K562 (cell line): ENCODE measurements around the gene NR2F6. TPM values are rescaled to one million over a fixed set of nuclear protein-coding genes. Genes with fewer than 3 reads are reported as not detected.

Experiments
- ADNP ChIP-seq: fragments of 200-800 bp; sonication (Bioruptor generic); IDR thresholded peaks from 2 replicates; pipeline ENCODE4 v1.6.1; 2016; ENCODE audit warnings: missing genetic modification characterization, missing compliant biosample characterization
- CTBP1 ChIP-seq: fragments of 450-650 bp; IDR thresholded peaks from 2 replicates; pipeline ENCODE4 v1.6.1; 2016; ENCODE audit warnings: borderline replicate concordance
- EP300 ChIP-seq: IDR thresholded peaks from 2 replicates; pipeline ENCODE4 v1.6.1; 2012; ENCODE audit warnings: low read length, improper control_type of control experiment
- ETV5 ChIP-seq: sonication (generic); formaldehyde crosslinking; IDR thresholded peaks from 2 replicates; pipeline ENCODE4 v1.4.0; 2020; ENCODE audit warnings: low read depth, mild to moderate bottlenecking, missing genetic modification reagents
- IRF2 ChIP-seq: sonication (generic); formaldehyde crosslinking; IDR thresholded peaks from 2 replicates; pipeline ENCODE4 v1.8.1; 2022; ENCODE audit warnings: mild to moderate bottlenecking, missing genetic modification reagents
- MED1 ChIP-seq: sonication (generic); formaldehyde crosslinking; IDR thresholded peaks from 2 replicates; pipeline ENCODE4 v1.8.1; 2023; ENCODE audit warnings: missing genetic modification reagents, borderline replicate concordance
- NCOA1 ChIP-seq: fragments of 450-650 bp; IDR thresholded peaks from 2 replicates; pipeline ENCODE4 v1.6.1; 2016; ENCODE audit warnings: low read depth
- NFXL1 ChIP-seq: fragments of 450-650 bp; formaldehyde crosslinking; IDR thresholded peaks from 2 replicates; pipeline ENCODE4 v1.4.0; 2021; ENCODE audit warnings: mild to moderate bottlenecking
- NR2F6 ChIP-seq: fragments of 450-650 bp; formaldehyde crosslinking; IDR thresholded peaks from 2 replicates; pipeline ENCODE4 v1.4.0; 2020; ENCODE audit warnings: mild to moderate bottlenecking
- PCBP2 ChIP-seq: fragments of 200-400 bp; formaldehyde crosslinking; IDR thresholded peaks from 2 replicates; pipeline ENCODE4 v1.6.1; 2018; ENCODE audit warnings: low read length, low read depth, mild to moderate bottlenecking, moderate library complexity; ENCODE audit not compliant: poor library complexity, severe bottlenecking
- POLR3G ChIP-seq: IDR thresholded peaks from 2 replicates; pipeline ENCODE4 v1.6.1; 2011; ENCODE audit not compliant: insufficient read length, insufficient replicate concordance; ENCODE audit errors: extremely low read depth
- PTBP1 ChIP-seq: fragments of 200-400 bp; formaldehyde crosslinking; IDR thresholded peaks from 2 replicates; pipeline ENCODE4 v1.6.1; 2017; ENCODE audit warnings: low read depth, low read length
- SAFB ChIP-seq: fragments of 200-400 bp; formaldehyde crosslinking; IDR thresholded peaks from 2 replicates; pipeline ENCODE4 v1.6.1; 2017; ENCODE audit warnings: low read depth, low read length, borderline replicate concordance
- SMARCB1 ChIP-seq: IDR thresholded peaks from 2 replicates; pipeline ENCODE4 v1.6.1; 2011; ENCODE audit warnings: improper control_type of control experiment, low read depth; ENCODE audit not compliant: insufficient read length
- ZBTB8A ChIP-seq: fragments of 450-650 bp; IDR thresholded peaks from 2 replicates; pipeline ENCODE4 v1.6.1; 2018; ENCODE audit warnings: mild to moderate bottlenecking, moderate library complexity; ENCODE audit not compliant: partially characterized antibody
- polyA plus RNA-seq, 8 experiments: library from polyadenylated mRNA; depleted of rRNA in 4 of 8; stranded (reverse) in 5 of 8; unstranded in 3 of 8; fragments of >200 nt; fragmentation: Nextera tagmentation in 2 of 8; fragmentation: Illumina TruSeq in 1 of 8; extraction: Ambion mirVana in 2 of 8; extraction: Trizol in 1 of 8; gene quantifications; 2 replicates each; pipeline versions ENCODE4 v1.2.1 to v1.2.3, GENCODE V29; 2011 to 2014; ENCODE audit warnings: inconsistent platforms in 1 of 8, missing spikeins in 1 of 8
- total RNA-seq, 7 experiments: library from RNA; depleted of rRNA in 6 of 7; stranded (reverse); fragments of >200 nt in 6 of 7; fragmentation: Illumina TruSeq in 2 of 7; extraction: Trizol in 2 of 7; gene quantifications; 2 replicates each; pipeline versions ENCODE4 v1.2.1 to v1.2.3, GENCODE V29; 2011 to 2021; ENCODE audit warnings: low replicate concordance in 1 of 7
- TF ChIP-seq, protein P1 (sequence below): sonication (generic); formaldehyde crosslinking; IDR thresholded peaks from 2 replicates; pipeline ENCODE4 v1.8.1; 2023; ENCODE audit warnings: mild to moderate bottlenecking, missing genetic modification reagents, moderate library complexity
- TF ChIP-seq, protein P2 (sequence below), 2 experiments: IDR thresholded peaks; 2 replicates each; pipeline ENCODE4 v1.6.1; 2011; ENCODE audit warnings: borderline replicate concordance in 1 of 2, control low read depth in 1 of 2, low read depth in 1 of 2, low read length in 1 of 2, mild to moderate bottlenecking in 1 of 2, mixed read lengths in 1 of 2, moderate library complexity in 1 of 2; ENCODE audit not compliant: insufficient read depth in 1 of 2, insufficient read length in 1 of 2, poor library complexity in 1 of 2, severe bottlenecking in 1 of 2; ENCODE audit errors: extremely low read depth in 1 of 2
- TF ChIP-seq, protein P3 (sequence below): sonication (generic); IDR thresholded peaks from 2 replicates; pipeline ENCODE4 v1.6.1; 2016
- TF ChIP-seq, protein P4 (sequence below), 2 experiments: IDR thresholded peaks in 1 of 2; conservative IDR thresholded peaks in 1 of 2; 2 replicates each; pipeline ENCODE4 v1.6.1; 2016; ENCODE audit warnings: low read depth in 2 of 2, mild to moderate bottlenecking in 1 of 2, missing compliant biosample characterization in 1 of 2, missing genetic modification characterization in 1 of 2, moderate library complexity in 1 of 2
- TF ChIP-seq, protein P5 (sequence below): fragments of 450-650 bp; formaldehyde crosslinking; IDR thresholded peaks from 2 replicates; pipeline ENCODE4 v1.4.0; 2020; ENCODE audit warnings: mild to moderate bottlenecking

Gene NR2F6
- total and polyA plus RNA-seq, 9 of the 15 experiments (the other 6 are each of a cell fraction or from before 2014, with no cell fraction given) = 0.76 to 97.5 (median 18.8) TPM

DNA sequence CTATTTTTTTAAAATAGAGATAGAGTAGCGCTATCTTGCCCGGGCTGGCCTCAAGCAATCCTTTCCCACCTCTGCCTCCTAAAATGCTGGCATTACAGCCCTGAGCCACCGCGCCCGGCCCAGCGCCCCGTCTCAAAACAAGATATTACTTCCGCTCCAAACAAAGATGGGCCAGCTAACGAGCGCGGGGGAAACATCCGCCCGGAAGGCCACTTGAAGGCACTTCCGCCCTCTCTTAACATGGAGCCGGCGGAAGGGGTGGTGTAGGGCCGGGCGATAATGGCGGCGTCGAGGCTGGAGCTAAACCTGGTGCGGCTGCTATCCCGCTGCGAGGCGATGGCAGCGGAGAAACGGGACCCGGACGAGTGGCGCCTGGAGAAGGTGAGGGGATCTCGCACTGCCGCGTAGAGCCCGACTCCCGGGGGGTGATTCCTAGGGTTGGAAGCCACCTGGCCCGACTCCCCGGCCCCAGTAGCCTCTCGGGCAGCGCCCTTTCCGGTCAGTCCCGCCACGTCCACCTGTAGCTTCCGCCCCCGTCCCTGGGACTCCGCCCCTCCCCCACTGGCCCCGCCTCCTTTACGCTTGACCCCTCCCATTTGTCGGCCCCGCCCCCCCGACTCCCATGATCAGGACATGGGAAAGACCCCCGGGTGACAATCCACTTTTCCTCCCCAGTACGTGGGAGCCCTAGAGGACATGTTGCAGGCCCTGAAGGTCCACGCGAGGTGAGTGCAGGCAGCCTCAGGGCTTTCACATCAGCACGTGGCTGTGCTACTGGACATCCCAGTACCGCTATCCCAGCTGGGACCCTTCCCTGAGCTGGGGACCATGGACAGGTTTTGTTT is 30.4 kb downstream of the NR2F6 start, which contains the start of gene USE1 (continued):
- no peak for TF ChIP-seq ADNP (tag)
- TF ChIP-seq SAFB = no peak
- no peak for TF ChIP-seq NFXL1 (CRISPR knock-in tag)
- peak; percentile 92 for TF ChIP-seq NCOA1
- no peak for TF ChIP-seq MED1
- no peak for TF ChIP-seq PCBP2
- TF ChIP-seq, protein P1, sequence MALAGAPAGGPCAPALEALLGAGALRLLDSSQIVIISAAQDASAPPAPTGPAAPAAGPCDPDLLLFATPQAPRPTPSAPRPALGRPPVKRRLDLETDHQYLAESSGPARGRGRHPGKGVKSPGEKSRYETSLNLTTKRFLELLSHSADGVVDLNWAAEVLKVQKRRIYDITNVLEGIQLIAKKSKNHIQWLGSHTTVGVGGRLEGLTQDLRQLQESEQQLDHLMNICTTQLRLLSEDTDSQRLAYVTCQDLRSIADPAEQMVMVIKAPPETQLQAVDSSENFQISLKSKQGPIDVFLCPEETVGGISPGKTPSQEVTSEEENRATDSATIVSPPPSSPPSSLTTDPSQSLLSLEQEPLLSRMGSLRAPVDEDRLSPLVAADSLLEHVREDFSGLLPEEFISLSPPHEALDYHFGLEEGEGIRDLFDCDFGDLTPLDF = peak; percentile 73; the same call in 1 of the 2 replicates
- TF ChIP-seq POLR3G = no peak
- TF ChIP-seq, protein P2, sequence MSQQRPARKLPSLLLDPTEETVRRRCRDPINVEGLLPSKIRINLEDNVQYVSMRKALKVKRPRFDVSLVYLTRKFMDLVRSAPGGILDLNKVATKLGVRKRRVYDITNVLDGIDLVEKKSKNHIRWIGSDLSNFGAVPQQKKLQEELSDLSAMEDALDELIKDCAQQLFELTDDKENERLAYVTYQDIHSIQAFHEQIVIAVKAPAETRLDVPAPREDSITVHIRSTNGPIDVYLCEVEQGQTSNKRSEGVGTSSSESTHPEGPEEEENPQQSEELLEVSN (IDR thresholded peaks at IDR 0.05; ENCODE audit: borderline replicate concordance in 1 of 2, extremely low read depth in 1 of 2, insufficient read depth in 1 of 2, insufficient read length in 1 of 2, low read depth in 1 of 2, low read length in 1 of 2, poor library complexity in 1 of 2, severe bottlenecking in 1 of 2) = peak; percentile 38 to 68
- TF ChIP-seq PTBP1 = no peak
- TF ChIP-seq ETV5 (CRISPR knock-in tag) = peak; percentile 99
- no peak for TF ChIP-seq ZBTB8A
- no peak for TF ChIP-seq NR2F6 (CRISPR knock-in tag)
- TF ChIP-seq CTBP1 = peak; percentile 76
- TF ChIP-seq, protein P3, sequence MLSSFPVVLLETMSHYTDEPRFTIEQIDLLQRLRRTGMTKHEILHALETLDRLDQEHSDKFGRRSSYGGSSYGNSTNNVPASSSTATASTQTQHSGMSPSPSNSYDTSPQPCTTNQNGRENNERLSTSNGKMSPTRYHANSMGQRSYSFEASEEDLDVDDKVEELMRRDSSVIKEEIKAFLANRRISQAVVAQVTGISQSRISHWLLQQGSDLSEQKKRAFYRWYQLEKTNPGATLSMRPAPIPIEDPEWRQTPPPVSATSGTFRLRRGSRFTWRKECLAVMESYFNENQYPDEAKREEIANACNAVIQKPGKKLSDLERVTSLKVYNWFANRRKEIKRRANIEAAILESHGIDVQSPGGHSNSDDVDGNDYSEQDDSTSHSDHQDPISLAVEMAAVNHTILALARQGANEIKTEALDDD = no peak
- TF ChIP-seq, protein P4, sequence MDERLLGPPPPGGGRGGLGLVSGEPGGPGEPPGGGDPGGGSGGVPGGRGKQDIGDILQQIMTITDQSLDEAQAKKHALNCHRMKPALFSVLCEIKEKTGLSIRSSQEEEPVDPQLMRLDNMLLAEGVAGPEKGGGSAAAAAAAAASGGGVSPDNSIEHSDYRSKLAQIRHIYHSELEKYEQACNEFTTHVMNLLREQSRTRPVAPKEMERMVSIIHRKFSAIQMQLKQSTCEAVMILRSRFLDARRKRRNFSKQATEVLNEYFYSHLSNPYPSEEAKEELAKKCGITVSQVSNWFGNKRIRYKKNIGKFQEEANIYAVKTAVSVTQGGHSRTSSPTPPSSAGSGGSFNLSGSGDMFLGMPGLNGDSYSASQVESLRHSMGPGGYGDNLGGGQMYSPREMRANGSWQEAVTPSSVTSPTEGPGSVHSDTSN (CRISPR knock-in tag; IDR thresholded peaks at IDR 0.05; ENCODE audit: low read depth) = no peak
- TF ChIP-seq, protein P4 (tag; conservative IDR thresholded peaks at IDR 0.05; ENCODE audit: low read depth) = no peak
- no peak for TF ChIP-seq IRF2
- TF ChIP-seq, protein P5, sequence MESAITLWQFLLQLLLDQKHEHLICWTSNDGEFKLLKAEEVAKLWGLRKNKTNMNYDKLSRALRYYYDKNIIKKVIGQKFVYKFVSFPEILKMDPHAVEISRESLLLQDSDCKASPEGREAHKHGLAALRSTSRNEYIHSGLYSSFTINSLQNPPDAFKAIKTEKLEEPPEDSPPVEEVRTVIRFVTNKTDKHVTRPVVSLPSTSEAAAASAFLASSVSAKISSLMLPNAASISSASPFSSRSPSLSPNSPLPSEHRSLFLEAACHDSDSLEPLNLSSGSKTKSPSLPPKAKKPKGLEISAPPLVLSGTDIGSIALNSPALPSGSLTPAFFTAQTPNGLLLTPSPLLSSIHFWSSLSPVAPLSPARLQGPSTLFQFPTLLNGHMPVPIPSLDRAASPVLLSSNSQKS (CRISPR knock-in tag) = no peak
- no peak for TF ChIP-seq EP300
- no peak for TF ChIP-seq SMARCB1
